Astrocyte (in vitro differentiated cells and primary cell): Measurements from ENCODE around the gene HEATR3. TPM values are rescaled to one million over a fixed set of nuclear protein-coding genes. Genes with fewer than 3 reads are reported as not detected.
"Not testable (repeated sequence)": the region's sequence is repeated elsewhere in the genome, so short reads cannot be mapped to it uniquely, and the experiment has no call there.

ENCODE experiments used
- DNase-seq: peaks from one replicate; pipeline ENCODE4 v3.0.0-alpha.2; 2010; ENCODE audit warnings: low read depth
- FAIRE-seq: peaks from 2 replicates; lab custom pipeline; 2011; peaks lifted over from hg19 to GRCh38; lab: Jason Lieb, UNC
- H2AFZ ChIP-seq: 2 replicates; pipeline ENCODE4 v1.6.0; 2012; ENCODE audit warnings: low read depth, low read length, inconsistent platforms
- H3K27ac ChIP-seq: 2 replicates; pipeline ENCODE4 v1.5.1; 2011; ENCODE audit warnings: low read depth, low read length, inconsistent platforms
- H3K27me3 ChIP-seq: 2 replicates; pipeline ENCODE4 v1.6.0; 2011; ENCODE audit warnings: low read length, inconsistent platforms; ENCODE audit not compliant: insufficient read depth
- H3K36me3 ChIP-seq: 2 replicates; pipeline ENCODE4 v1.5.1; 2011; ENCODE audit warnings: low read length, inconsistent platforms; ENCODE audit not compliant: insufficient read depth
- H3K4me1 ChIP-seq: 2 replicates; pipeline ENCODE4 v1.5.1; 2011; ENCODE audit warnings: low read length, inconsistent platforms; ENCODE audit not compliant: insufficient read depth
- H3K4me2 ChIP-seq: 2 replicates; pipeline ENCODE4 v1.6.0; 2012; ENCODE audit warnings: low read length, inconsistent platforms
- H3K4me3 ChIP-seq: 2 replicates; pipeline ENCODE4 v1.5.1; 2011; ENCODE audit warnings: low read depth, mild to moderate bottlenecking, low read length, inconsistent platforms; ENCODE audit not compliant: insufficient read depth
- H3K79me2 ChIP-seq: 2 replicates; pipeline ENCODE4 v1.6.0; 2012; ENCODE audit warnings: mild to moderate bottlenecking, low read length, inconsistent platforms; ENCODE audit not compliant: insufficient read depth
- H3K9ac ChIP-seq: 2 replicates; pipeline ENCODE4 v1.6.0; 2012; ENCODE audit warnings: mild to moderate bottlenecking, low read length, inconsistent platforms
- H3K9me3 ChIP-seq: 2 replicates; pipeline ENCODE4 v1.5.1; 2012; ENCODE audit warnings: low read depth, mild to moderate bottlenecking, low read length, inconsistent platforms; ENCODE audit not compliant: insufficient read depth
- H4K20me1 ChIP-seq: 2 replicates; pipeline ENCODE4 v1.6.0; 2012; ENCODE audit warnings: low read length, inconsistent platforms; ENCODE audit not compliant: insufficient read depth
- H3K27ac Mint-ChIP-seq: one replicate; pipeline ENCODE4 v1.8.0; 2021; ENCODE audit warnings: mild to moderate bottlenecking, mixed read lengths; ENCODE audit not compliant: unreplicated experiment
- H3K27me3 Mint-ChIP-seq: one replicate; pipeline ENCODE4 v1.8.0; 2021; ENCODE audit warnings: low read depth, mixed read lengths; ENCODE audit not compliant: unreplicated experiment
- H3K36me3 Mint-ChIP-seq: one replicate; pipeline ENCODE4 v1.8.0; 2021; ENCODE audit warnings: low read depth, mixed read lengths; ENCODE audit not compliant: unreplicated experiment
- H3K4me1 Mint-ChIP-seq: one replicate; pipeline ENCODE4 v1.8.0; 2021; ENCODE audit warnings: low read depth, mixed read lengths; ENCODE audit not compliant: unreplicated experiment
- H3K4me3 Mint-ChIP-seq: one replicate; pipeline ENCODE4 v1.8.0; 2021; ENCODE audit warnings: mild to moderate bottlenecking, moderate library complexity, mixed read lengths; ENCODE audit not compliant: unreplicated experiment
- H3K9me3 Mint-ChIP-seq: one replicate; pipeline ENCODE4 v1.8.0; 2021; ENCODE audit warnings: mild to moderate bottlenecking, mixed read lengths; ENCODE audit not compliant: unreplicated experiment
- CTCF ChIP-seq: IDR thresholded peaks from 2 replicates; pipeline ENCODE4 v1.5.1; 2011; ENCODE audit warnings: low read depth, mild to moderate bottlenecking, inconsistent platforms, low read length, moderate library complexity; ENCODE audit not compliant: insufficient read depth
- EZH2 ChIP-seq: IDR thresholded peaks from 2 replicates; pipeline ENCODE4 v1.6.1; 2012; ENCODE audit warnings: mild to moderate bottlenecking, low read length, inconsistent platforms; ENCODE audit not compliant: insufficient read depth
- total RNA-seq: library from RNA; stranded (reverse); gene quantifications from 2 replicates; pipeline ENCODE4 v1.2.1, GENCODE V29; 2021

HEATR3 gene
- total RNA-seq, 1 donor from 2014 or later, result 26.8 TPM

- DNase-seq (no peak), FAIRE-seq (no peak)
- Histone ChIP-seq H2AFZ (no peak overlapping the region), H4K20me1 (no peaks in the 10 kb centered on the region), H3K4me1 (no peaks in the 10 kb centered on the region), H3K9ac (no peak overlapping the region), H3K79me2 (no peaks in the 10 kb centered on the region), H3K9me3 (no peaks in the 10 kb centered on the region), H3K4me3 (no peak overlapping the region), H3K4me2 (no peak overlapping the region), H3K36me3 (no peaks in the 10 kb centered on the region), H3K27me3 (no peaks in the 10 kb centered on the region), H3K27ac (no peak overlapping the region)
- H3K27ac Mint-ChIP-seq, result no peak overlapping the region
- peaks cover 9% of the 10 kb centered on the region for H3K9me3 Mint-ChIP-seq
- H3K36me3 Mint-ChIP-seq, result peaks cover 3% of the 10 kb centered on the region
- peaks cover 10% of the 10 kb centered on the region for H3K27me3 Mint-ChIP-seq
- no peak overlapping the region for H3K4me3 Mint-ChIP-seq
- H3K4me1 Mint-ChIP-seq, result no peaks in the 10 kb centered on the region
- TF ChIP-seq CTCF, result no peak
- no peak for TF ChIP-seq EZH2
These were observed 60.4 kb downstream of the HEATR3 start for GRCh38 chr16:50126183-50126582.

GRCh38 chr16:50132571-50132970 lies 66.8 kb downstream of the HEATR3 start:
- not testable (repeated sequence) for H3K79me2 ChIP-seq, H3K27me3 ChIP-seq, H3K4me2 ChIP-seq, H3K27me3 Mint-ChIP-seq, H3K36me3 Mint-ChIP-seq, H3K4me1 ChIP-seq, H3K9me3 Mint-ChIP-seq, H3K9ac ChIP-seq, DNase-seq, H3K9me3 ChIP-seq, H3K27ac Mint-ChIP-seq, H3K4me3 Mint-ChIP-seq, FAIRE-seq, H3K36me3 ChIP-seq, H3K27ac ChIP-seq, H3K4me1 Mint-ChIP-seq, H4K20me1 ChIP-seq, H2AFZ ChIP-seq, H3K4me3 ChIP-seq

GRCh38 chr16:50133214-50133613 lies 67.4 kb downstream of the HEATR3 start:
- H3K9me3 ChIP-seq, result no peaks in the 10 kb centered on the region
- no peak for TF ChIP-seq CTCF
- no peak for TF ChIP-seq EZH2
- H3K36me3 ChIP-seq, result no peaks in the 10 kb centered on the region
- H3K27me3 ChIP-seq, result no peaks in the 10 kb centered on the region
- H3K27me3 Mint-ChIP-seq, result peaks cover 3% of the 10 kb centered on the region
- H3K79me2 ChIP-seq, result no peaks in the 10 kb centered on the region
- FAIRE-seq (no peak), DNase-seq (no peak)
- no peak overlapping the region for H3K4me3 Mint-ChIP-seq
- H3K4me1 Mint-ChIP-seq, result no peaks in the 10 kb centered on the region
- no peak overlapping the region for H3K27ac ChIP-seq
- H3K9me3 Mint-ChIP-seq, result peaks cover 3% of the 10 kb centered on the region
- no peaks in the 10 kb centered on the region for H3K4me1 ChIP-seq
- no peak overlapping the region for H3K27ac Mint-ChIP-seq
- no peaks in the 10 kb centered on the region for H3K36me3 Mint-ChIP-seq
- no peaks in the 10 kb centered on the region for H4K20me1 ChIP-seq
- no peak overlapping the region for H3K9ac ChIP-seq
- H2AFZ ChIP-seq, result no peak overlapping the region
- H3K4me3 ChIP-seq, result no peak overlapping the region
- no peak overlapping the region for H3K4me2 ChIP-seq
